ENCODE data around the gene GAP43. TPM values are rescaled to one million over a fixed set of nuclear protein-coding genes. Genes with fewer than 3 reads are reported as not detected.

The GAP43 gene
- total and polyA plus RNA-seq, 2 of the 13 experiments (the other 11 are each of a cell fraction or from before 2014, with no cell fraction given): not detected

DNA sequence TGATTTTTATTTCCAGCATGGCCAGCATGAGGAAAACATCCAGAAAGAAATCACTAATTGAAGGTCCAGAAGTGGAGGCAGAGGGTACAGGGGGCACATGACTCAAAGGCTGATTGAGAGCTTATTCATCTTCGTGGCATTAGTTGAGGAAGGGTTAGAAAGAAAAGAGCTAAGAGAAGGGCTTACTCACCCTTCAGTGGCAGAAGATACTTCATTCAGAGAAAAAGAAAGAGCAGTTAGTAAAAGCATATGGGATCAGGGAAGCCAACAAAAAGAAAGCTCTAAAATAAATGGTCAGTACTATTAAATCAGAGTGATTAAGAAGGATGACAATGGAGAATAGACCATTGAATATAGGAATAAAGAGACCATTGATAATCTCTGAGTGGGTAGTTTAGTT lies 25.2 kb downstream of the GAP43 start (continued):
- TF ChIP-seq CC2D1A (CRISPR knock-in tag; IDR thresholded peaks at IDR 0.05) (no peak), ZNF577 (CRISPR knock-in tag; IDR thresholded peaks at IDR 0.05; ENCODE audit: borderline replicate concordance, low read depth) (no peak), ATF5 (CRISPR knock-in tag; IDR thresholded peaks at IDR 0.05; ENCODE audit: low read depth) (no peak), ZNF629 (CRISPR knock-in tag; conservative IDR thresholded peaks at IDR 0.05) (no peak), ZSCAN31 (CRISPR knock-in tag; IDR thresholded peaks at IDR 0.05; ENCODE audit: low read depth) (no peak), CCAR2 (optimal IDR thresholded peaks at IDR 0.05; ENCODE audit: low read depth, low read length) (no peak), ZNF792 (CRISPR knock-in tag; IDR thresholded peaks at IDR 0.05) (no peak)
- TF ChIP-seq, protein P1, sequence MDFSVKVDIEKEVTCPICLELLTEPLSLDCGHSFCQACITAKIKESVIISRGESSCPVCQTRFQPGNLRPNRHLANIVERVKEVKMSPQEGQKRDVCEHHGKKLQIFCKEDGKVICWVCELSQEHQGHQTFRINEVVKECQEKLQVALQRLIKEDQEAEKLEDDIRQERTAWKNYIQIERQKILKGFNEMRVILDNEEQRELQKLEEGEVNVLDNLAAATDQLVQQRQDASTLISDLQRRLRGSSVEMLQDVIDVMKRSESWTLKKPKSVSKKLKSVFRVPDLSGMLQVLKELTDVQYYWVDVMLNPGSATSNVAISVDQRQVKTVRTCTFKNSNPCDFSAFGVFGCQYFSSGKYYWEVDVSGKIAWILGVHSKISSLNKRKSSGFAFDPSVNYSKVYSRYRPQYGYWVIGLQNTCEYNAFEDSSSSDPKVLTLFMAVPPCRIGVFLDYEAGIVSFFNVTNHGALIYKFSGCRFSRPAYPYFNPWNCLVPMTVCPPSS (IDR thresholded peaks at IDR 0.05): no peak
- TF ChIP-seq, protein P2, sequence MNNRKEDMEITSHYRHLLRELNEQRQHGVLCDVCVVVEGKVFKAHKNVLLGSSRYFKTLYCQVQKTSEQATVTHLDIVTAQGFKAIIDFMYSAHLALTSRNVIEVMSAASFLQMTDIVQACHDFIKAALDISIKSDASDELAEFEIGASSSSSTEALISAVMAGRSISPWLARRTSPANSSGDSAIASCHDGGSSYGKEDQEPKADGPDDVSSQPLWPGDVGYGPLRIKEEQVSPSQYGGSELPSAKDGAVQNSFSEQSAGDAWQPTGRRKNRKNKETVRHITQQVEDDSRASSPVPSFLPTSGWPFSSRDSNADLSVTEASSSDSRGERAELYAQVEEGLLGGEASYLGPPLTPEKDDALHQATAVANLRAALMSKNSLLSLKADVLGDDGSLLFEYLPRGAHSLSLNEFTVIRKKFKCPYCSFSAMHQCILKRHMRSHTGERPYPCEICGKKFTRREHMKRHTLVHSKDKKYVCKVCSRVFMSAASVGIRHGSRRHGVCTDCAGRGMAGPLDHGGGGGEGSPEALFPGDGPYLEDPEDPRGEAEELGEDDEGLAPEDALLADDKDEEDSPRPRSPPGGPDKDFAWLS (CRISPR knock-in tag; IDR thresholded peaks at IDR 0.05; ENCODE audit: borderline replicate concordance): no peak
- TF ChIP-seq, protein P3, sequence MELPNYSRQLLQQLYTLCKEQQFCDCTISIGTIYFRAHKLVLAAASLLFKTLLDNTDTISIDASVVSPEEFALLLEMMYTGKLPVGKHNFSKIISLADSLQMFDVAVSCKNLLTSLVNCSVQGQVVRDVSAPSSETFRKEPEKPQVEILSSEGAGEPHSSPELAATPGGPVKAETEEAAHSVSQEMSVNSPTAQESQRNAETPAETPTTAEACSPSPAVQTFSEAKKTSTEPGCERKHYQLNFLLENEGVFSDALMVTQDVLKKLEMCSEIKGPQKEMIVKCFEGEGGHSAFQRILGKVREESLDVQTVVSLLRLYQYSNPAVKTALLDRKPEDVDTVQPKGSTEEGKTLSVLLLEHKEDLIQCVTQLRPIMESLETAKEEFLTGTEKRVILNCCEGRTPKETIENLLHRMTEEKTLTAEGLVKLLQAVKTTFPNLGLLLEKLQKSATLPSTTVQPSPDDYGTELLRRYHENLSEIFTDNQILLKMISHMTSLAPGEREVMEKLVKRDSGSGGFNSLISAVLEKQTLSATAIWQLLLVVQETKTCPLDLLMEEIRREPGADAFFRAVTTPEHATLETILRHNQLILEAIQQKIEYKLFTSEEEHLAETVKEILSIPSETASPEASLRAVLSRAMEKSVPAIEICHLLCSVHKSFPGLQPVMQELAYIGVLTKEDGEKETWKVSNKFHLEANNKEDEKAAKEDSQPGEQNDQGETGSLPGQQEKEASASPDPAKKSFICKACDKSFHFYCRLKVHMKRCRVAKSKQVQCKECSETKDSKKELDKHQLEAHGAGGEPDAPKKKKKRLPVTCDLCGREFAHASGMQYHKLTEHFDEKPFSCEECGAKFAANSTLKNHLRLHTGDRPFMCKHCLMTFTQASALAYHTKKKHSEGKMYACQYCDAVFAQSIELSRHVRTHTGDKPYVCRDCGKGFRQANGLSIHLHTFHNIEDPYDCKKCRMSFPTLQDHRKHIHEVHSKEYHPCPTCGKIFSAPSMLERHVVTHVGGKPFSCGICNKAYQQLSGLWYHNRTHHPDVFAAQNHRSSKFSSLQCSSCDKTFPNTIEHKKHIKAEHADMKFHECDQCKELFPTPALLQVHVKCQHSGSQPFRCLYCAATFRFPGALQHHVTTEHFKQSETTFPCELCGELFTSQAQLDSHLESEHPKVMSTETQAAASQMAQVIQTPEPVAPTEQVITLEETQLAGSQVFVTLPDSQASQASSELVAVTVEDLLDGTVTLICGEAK (IDR thresholded peaks at IDR 0.05): no peak
- TF ChIP-seq, protein P3 (CRISPR knock-in tag; IDR thresholded peaks at IDR 0.05): no peak
